Gastroesophageal sphincter (tissue), 4 donors: ENCODE measurements around the gene MPO. TPM values are rescaled to one million over a fixed set of nuclear protein-coding genes. Genes with fewer than 3 reads are reported as not detected.
A peak's percentile ranks its signal among the peaks of the same experiment; 100 is the strongest.

Experiments
- ATAC-seq: fragments of 150-250 bp; one replicate; pipeline ENCODE4 v1.9.1; 2016; ENCODE audit warnings: mild to moderate bottlenecking, moderate library complexity
- H3K27ac ChIP-seq, 4 donors: fragments of 200-600 bp; sonication (generic) in 3 of 4; 1 replicate in 3 of 4; 2 replicates in 1 of 4; pipeline ENCODE4 v1.5.1; 2016 to 2019
- H3K27me3 ChIP-seq: fragments of 200-600 bp; sonication (generic); one replicate; pipeline ENCODE4 v1.5.1; 2019
- H3K36me3 ChIP-seq, 2 donors: fragments of 200-600 bp; sonication (generic); one replicate each; pipeline ENCODE4 v1.5.1; 2019; ENCODE audit warnings: control low read depth in 1 of 2
- H3K4me1 ChIP-seq, 3 donors: fragments of 200-600 bp; sonication (generic); 1 replicate in 2 of 3; 2 replicates in 1 of 3; pipeline ENCODE4 v1.5.1; 2016 to 2019; ENCODE audit warnings: control low read depth in 2 of 3
- H3K4me3 ChIP-seq, 2 donors: fragments of 200-600 bp; sonication (generic); one replicate each; pipeline ENCODE4 v1.5.1; 2019; ENCODE audit warnings: mild to moderate bottlenecking in 1 of 2, moderate library complexity in 1 of 2
- H3K9me3 ChIP-seq, 3 donors: fragments of 200-600 bp; sonication (generic); one replicate each; pipeline ENCODE4 v1.5.1; 2017 to 2019; ENCODE audit warnings: control low read depth in 2 of 3
- EP300 ChIP-seq: sonication (generic); formaldehyde crosslinking; IDR thresholded peaks from one replicate; pipeline ENCODE4 v1.6.1; 2017; ENCODE audit warnings: antibody characterized with exemption, mild to moderate bottlenecking
- POLR2A ChIP-seq, 2 donors: fragments of 450-650 bp; IDR thresholded peaks; one replicate each; pipeline ENCODE4 v1.6.1; 2017; ENCODE audit warnings: antibody characterized with exemption in 2 of 2, mild to moderate bottlenecking in 2 of 2, moderate library complexity in 1 of 2
- POLR2AphosphoS5 ChIP-seq: sonication (generic); formaldehyde crosslinking; IDR thresholded peaks from one replicate; pipeline ENCODE4 v1.6.1; 2017; ENCODE audit warnings: antibody characterized with exemption
- WGBS, 2 donors: methylation state at CpG; one replicate each; pipeline ENCODE4 v1.1.5; 2018; ENCODE audit warnings: low coverage in 1 of 2; 5-methylcytosine and 5-hydroxymethylcytosine counted together
- total RNA-seq, 4 donors: library from RNA; depleted of rRNA; stranded (reverse); fragments of >200 nt; gene quantifications; one replicate each; pipeline ENCODE4 v1.1.0, GENCODE V29; 2016
- TF ChIP-seq, protein P1 (sequence below), 4 experiments: fragments of 200-600 bp in 2 of 4; fragments of 450-650 bp in 2 of 4; sonication (generic) in 1 of 4; IDR thresholded peaks; one replicate each; pipeline ENCODE4 v1.5.1; 2017 to 2019; ENCODE audit warnings: antibody characterized with exemption in 4 of 4, mild to moderate bottlenecking in 2 of 4, moderate library complexity in 2 of 4

The MPO gene
- total RNA-seq, 4 donors from 2014 or later = 1.6 TPM; not detected in 3

GRCh38 chr17:58303971-58304749 is 23.4 kb upstream of the MPO start:
- ATAC-seq = no peak

GRCh38 chr17:58302919-58303585 is 22.3 kb upstream of the MPO start:
- Histone ChIP-seq H3K4me3 (no peak overlapping the region), H3K36me3 (peaks cover 0 to 38% of the 10 kb centered on the region in 2 donors), H3K27ac (no peak overlapping the region), H3K27me3 (no peaks in the 10 kb centered on the region), H3K4me1 (no peaks in the 10 kb centered on the region), H3K9me3 (no peaks in the 10 kb centered on the region)
- WGBS, 2 donors = 85% methylated on average over 5 of the region's 9 CpGs; no CpG with 5 or more reads in 1 of the 2 donors
- ATAC-seq = no peak
- TF ChIP-seq, protein P1, sequence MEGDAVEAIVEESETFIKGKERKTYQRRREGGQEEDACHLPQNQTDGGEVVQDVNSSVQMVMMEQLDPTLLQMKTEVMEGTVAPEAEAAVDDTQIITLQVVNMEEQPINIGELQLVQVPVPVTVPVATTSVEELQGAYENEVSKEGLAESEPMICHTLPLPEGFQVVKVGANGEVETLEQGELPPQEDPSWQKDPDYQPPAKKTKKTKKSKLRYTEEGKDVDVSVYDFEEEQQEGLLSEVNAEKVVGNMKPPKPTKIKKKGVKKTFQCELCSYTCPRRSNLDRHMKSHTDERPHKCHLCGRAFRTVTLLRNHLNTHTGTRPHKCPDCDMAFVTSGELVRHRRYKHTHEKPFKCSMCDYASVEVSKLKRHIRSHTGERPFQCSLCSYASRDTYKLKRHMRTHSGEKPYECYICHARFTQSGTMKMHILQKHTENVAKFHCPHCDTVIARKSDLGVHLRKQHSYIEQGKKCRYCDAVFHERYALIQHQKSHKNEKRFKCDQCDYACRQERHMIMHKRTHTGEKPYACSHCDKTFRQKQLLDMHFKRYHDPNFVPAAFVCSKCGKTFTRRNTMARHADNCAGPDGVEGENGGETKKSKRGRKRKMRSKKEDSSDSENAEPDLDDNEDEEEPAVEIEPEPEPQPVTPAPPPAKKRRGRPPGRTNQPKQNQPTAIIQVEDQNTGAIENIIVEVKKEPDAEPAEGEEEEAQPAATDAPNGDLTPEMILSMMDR (IDR thresholded peaks at IDR 0.05) = no peak
- TF ChIP-seq EP300 = no peak
- TF ChIP-seq POLR2AphosphoS5 = no peak
- TF ChIP-seq POLR2A (IDR thresholded peaks at IDR 0.05) = no peak

More at GRCh38 chr17:58303971-58304749, 23.4 kb upstream of the MPO start:
- 30 to 75% methylated on average over 1 to 5 of the region's 10 CpGs for WGBS, 2 donors
- Histone ChIP-seq H3K27me3 (no peaks in the 10 kb centered on the region), H3K9me3 (no peaks in the 10 kb centered on the region), H3K4me3 (no peak overlapping the region), H3K4me1 (no peaks in the 10 kb centered on the region), H3K36me3 (peaks cover 0 to 49% of the 10 kb centered on the region in 2 donors), H3K27ac (no peak overlapping the region)
- TF ChIP-seq POLR2AphosphoS5 = no peak
- TF ChIP-seq, protein P1 (IDR thresholded peaks at IDR 0.05) = peak in 3 of 4 experiments; percentile 45 to 62 (median 49)

DNA sequence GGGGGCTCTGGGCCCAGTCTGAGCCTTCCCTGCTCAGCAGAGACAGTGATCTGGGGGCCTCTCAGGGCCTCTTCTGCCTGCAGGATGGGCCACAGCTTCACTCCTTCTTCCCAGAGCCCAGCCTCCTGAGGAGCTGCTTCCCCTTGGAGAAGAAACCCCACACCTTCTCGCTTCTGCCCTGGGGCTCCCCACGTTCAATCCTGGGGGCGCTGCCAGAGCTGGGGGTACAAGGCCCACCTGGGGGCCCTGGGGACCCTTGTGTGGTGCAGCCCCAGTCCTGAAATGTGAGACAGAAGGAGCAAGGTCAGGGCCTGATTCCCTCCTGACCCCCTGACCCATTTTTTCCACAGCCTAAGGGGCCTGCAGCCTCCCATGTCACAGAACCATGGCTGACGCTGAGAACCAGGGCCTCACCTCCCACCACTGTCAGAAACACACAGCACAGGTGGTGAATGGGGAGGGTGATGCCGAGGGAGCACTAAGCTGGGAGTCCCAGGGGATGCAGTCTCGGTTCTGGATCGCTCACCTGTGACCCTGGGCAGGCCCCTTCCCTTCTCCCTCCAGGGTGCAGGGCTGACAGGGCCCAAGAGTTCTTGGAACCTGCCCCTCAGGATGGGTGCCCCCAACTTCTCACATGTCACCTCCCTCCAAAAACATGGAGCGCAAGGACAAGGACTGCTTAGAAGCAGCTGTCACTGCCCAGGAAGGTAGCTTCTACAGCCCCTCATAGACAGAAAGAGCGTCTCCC is 21.6 kb upstream of the MPO start:
- no peak overlapping the region for H3K27ac ChIP-seq
- no peaks in the 10 kb centered on the region for H3K4me1 ChIP-seq
- ATAC-seq = no peak
- H3K36me3 ChIP-seq = peaks cover 0 to 32% of the 10 kb centered on the region in 2 donors
- WGBS, 2 donors = 100% methylated on average over 3 of the region's 9 CpGs; no CpG with 5 or more reads in 1 of the 2 donors
- H3K27me3 ChIP-seq = no peaks in the 10 kb centered on the region
- TF ChIP-seq, protein P1 (IDR thresholded peaks at IDR 0.05) = no peak
- no peak for TF ChIP-seq EP300
- TF ChIP-seq POLR2AphosphoS5 = no peak
- no peak for TF ChIP-seq POLR2A (IDR thresholded peaks at IDR 0.05)
- H3K9me3 ChIP-seq = no peaks in the 10 kb centered on the region
- H3K4me3 ChIP-seq = no peak overlapping the region

DNA sequence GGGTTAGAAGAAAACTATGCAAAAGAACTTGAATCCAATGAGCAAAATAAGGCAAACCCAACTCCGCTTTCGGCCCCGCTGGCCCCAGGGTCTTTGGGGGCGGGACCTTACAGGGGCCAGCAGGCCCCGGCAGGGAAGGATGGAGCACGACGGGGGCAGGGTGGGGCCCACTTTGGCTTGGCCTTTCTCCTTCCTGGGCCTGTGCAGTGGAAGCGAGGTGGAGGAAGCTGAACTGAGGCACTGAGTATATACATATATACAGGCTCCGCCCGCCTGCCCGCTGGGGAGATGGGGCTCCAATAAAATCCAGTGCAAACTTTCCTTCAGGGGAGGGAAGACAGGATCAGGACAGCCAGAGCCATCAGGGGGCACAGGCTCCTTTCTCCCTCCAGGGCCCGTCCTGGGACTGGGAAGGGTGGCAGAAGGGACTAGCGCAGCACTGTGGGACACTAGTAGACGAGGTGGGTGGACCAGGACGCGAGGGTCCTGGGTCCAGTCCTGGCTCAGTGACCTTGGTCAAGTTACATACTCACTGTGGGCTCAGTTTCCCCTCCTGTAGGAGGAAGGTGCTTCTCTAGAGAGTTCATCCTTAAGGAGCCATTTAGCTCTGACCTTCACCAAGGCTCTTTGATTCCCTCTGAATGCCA is 20.9 kb upstream of the MPO start:
- TF ChIP-seq, protein P1 (IDR thresholded peaks at IDR 0.05) = no peak
- no peak for TF ChIP-seq EP300
- ATAC-seq = no peak
- Histone ChIP-seq H3K9me3 (no peaks in the 10 kb centered on the region), H3K36me3 (peaks cover 0 to 32% of the 10 kb centered on the region in 2 donors), H3K4me1 (no peaks in the 10 kb centered on the region), H3K4me3 (no peak overlapping the region), H3K27ac (no peak overlapping the region), H3K27me3 (no peaks in the 10 kb centered on the region)
- WGBS, 2 donors = 81 to 90% methylated on average over 2 to 9 of the region's 16 CpGs
